ENCODE measurements around the gene RAPGEF6. TPM values are rescaled to one million over a fixed set of nuclear protein-coding genes. Genes with fewer than 3 reads are reported as not detected.

RAPGEF6 gene
- total RNA-seq, 3 donors from 2014 or later (not counting 1 experiment from before 2014, with no cell fraction given) = 30.1 to 61.0 (median 42.1) TPM

DNA sequence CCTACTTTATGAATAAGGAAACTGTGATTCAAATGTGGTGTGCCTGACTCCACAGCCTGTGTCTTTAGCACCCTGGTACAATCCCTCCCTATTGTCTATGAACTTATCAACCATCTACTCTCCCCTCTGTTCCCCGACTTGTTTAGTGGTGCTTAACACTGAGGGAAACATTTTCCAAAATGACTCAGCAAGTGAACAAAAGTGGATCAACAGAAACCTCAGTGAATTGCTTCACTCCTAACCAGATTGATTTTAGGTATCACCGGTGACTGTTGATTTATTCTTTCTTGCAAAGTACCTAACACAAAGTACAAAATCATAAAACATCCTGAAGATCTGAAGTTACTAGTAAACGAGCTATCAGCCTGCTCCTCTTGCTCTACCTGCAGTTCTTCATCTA, 42.1 kb upstream of the RAPGEF6 start:
- TF ChIP-seq, protein P1, sequence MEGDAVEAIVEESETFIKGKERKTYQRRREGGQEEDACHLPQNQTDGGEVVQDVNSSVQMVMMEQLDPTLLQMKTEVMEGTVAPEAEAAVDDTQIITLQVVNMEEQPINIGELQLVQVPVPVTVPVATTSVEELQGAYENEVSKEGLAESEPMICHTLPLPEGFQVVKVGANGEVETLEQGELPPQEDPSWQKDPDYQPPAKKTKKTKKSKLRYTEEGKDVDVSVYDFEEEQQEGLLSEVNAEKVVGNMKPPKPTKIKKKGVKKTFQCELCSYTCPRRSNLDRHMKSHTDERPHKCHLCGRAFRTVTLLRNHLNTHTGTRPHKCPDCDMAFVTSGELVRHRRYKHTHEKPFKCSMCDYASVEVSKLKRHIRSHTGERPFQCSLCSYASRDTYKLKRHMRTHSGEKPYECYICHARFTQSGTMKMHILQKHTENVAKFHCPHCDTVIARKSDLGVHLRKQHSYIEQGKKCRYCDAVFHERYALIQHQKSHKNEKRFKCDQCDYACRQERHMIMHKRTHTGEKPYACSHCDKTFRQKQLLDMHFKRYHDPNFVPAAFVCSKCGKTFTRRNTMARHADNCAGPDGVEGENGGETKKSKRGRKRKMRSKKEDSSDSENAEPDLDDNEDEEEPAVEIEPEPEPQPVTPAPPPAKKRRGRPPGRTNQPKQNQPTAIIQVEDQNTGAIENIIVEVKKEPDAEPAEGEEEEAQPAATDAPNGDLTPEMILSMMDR (IDR thresholded peaks at IDR 0.05) = no peak
- H3K27ac Mint-ChIP-seq = no peak overlapping the region
- peaks cover 10% of the 10 kb centered on the region for H3K36me3 Mint-ChIP-seq
- intact Hi-C loops (cut with micrococcal nuclease) = no loop called here
- H3K4me3 Mint-ChIP-seq = no peak overlapping the region
- Histone ChIP-seq H3K4me1 (ENCODE audit: control insufficient read depth, insufficient read depth, low read length) (no peaks in the 10 kb centered on the region), H3K4me3 (ENCODE audit: low read length) (no peak overlapping the region), H3K36me3 (ENCODE audit: control insufficient read depth, insufficient read depth, low read length) (peaks cover 52% of the 10 kb centered on the region), H3K9me3 (ENCODE audit: control insufficient read depth, insufficient read depth, low read length) (no peaks in the 10 kb centered on the region), H3K27me3 (ENCODE audit: control insufficient read depth, insufficient read depth, low read length) (no peaks in the 10 kb centered on the region), H3K27ac (ENCODE audit: low read length) (no peak overlapping the region)
- no peaks in the 10 kb centered on the region for H3K9me3 Mint-ChIP-seq
- H3K27me3 Mint-ChIP-seq (ENCODE audit: low read depth in 2 of 2) = no peaks in the 10 kb centered on the region
- DNase-seq (no peak), ATAC-seq (no peak)
- 71% methylated on average over 3 of the region's 3 CpGs for whole genome bisulfite sequencing (ENCODE audit: insufficient coverage)
- peaks cover 7 to 10% of the 10 kb centered on the region in 2 donors for H3K4me1 Mint-ChIP-seq

DNA sequence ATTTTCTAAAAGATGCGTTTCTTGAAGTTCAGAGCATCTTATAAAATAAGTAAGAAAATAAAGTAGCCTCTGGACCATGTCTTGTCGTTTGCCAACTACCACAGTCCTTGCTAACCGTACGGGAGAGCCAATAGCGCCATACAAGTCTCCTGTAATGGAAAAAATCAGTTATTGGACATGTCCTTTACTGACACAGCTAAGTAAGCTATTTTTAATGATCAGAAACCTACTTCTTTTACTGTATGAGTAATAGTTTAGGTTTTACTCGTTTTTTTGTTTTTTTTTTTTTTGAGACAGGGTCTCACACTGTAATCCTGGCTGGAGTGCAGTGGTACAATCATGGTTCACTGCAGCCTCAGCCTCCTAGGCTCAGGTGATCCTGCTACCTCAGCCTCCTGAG, 37.7 kb upstream of the RAPGEF6 start:
- WGBS (ENCODE audit: insufficient coverage) = 92% methylated on average over 6 of the region's 6 CpGs
- H3K27me3 ChIP-seq (ENCODE audit: control insufficient read depth, insufficient read depth, low read length) = no peaks in the 10 kb centered on the region
- ATAC-seq (no peak), DNase-seq (no peak)
- no peaks in the 10 kb centered on the region for H3K9me3 ChIP-seq (ENCODE audit: control insufficient read depth, insufficient read depth, low read length)
- Mint-ChIP-seq H3K27ac (peak overlapping the region; percentile 0 to 74), H3K9me3 (no peaks in the 10 kb centered on the region), H3K4me1 (no peaks in the 10 kb centered on the region), H3K27me3 (ENCODE audit: low read depth in 2 of 2) (no peaks in the 10 kb centered on the region), H3K36me3 (peaks cover 10% of the 10 kb centered on the region), H3K4me3 (no peak overlapping the region)
- H3K4me1 ChIP-seq (ENCODE audit: control insufficient read depth, insufficient read depth, low read length) = no peaks in the 10 kb centered on the region
- H3K36me3 ChIP-seq (ENCODE audit: control insufficient read depth, insufficient read depth, low read length) = peaks cover 60% of the 10 kb centered on the region
- intact Hi-C loops (cut with micrococcal nuclease) = no loop called here
- H3K27ac ChIP-seq (ENCODE audit: low read length) = no peak overlapping the region
- H3K4me3 ChIP-seq (ENCODE audit: low read length) = no peak overlapping the region
- TF ChIP-seq, protein P1 (IDR thresholded peaks at IDR 0.05) = no peak

DNA sequence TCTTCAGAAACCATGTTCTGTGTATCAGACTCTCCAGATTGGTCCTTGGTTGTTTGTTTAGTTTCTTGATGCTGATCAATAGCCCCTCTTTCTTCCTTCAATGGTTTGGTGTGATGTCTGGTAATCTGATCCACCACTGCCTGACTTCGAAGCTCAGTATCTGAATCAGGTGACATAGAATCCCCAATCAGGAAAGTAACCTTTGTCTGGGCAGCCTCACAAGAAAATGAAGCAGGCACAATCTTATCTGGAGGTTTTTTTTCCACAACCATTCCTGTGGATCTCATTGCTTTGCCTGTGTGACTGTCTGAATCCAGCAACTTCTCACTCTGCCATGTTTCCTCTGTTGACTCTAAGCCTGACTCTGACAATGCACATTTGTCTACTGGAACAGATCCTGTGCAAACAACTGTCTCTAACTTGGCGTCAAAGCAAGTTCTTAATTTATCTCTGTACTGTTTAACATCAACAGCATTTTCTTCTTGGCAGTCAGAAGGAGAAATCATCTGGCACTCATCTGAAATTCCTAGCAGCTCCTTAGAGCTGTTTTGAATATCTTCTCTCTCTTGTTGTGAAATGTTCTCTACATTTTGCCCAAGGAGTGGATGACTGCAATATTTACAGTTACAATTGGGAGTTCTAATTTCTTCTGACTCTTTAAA, 37.1 kb upstream of the RAPGEF6 start:
- DNase-seq = no peak
- Mint-ChIP-seq H3K4me1 (no peaks in the 10 kb centered on the region), H3K27me3 (ENCODE audit: low read depth in 2 of 2) (no peaks in the 10 kb centered on the region), H3K36me3 (peaks cover 3% of the 10 kb centered on the region), H3K27ac (peak overlapping the region; percentile 55 to 74), H3K4me3 (no peak overlapping the region), H3K9me3 (no peaks in the 10 kb centered on the region)
- Histone ChIP-seq H3K4me3 (ENCODE audit: low read length) (no peak overlapping the region), H3K27me3 (ENCODE audit: control insufficient read depth, insufficient read depth, low read length) (no peaks in the 10 kb centered on the region), H3K27ac (ENCODE audit: low read length) (no peak overlapping the region), H3K4me1 (ENCODE audit: control insufficient read depth, insufficient read depth, low read length) (no peaks in the 10 kb centered on the region), H3K36me3 (ENCODE audit: control insufficient read depth, insufficient read depth, low read length) (peaks cover 53% of the 10 kb centered on the region), H3K9me3 (ENCODE audit: control insufficient read depth, insufficient read depth, low read length) (no peaks in the 10 kb centered on the region)
- WGBS (ENCODE audit: insufficient coverage) = 95% methylated on average over 2 of the region's 2 CpGs
- intact Hi-C loops (cut with micrococcal nuclease) = no loop called here
- TF ChIP-seq, protein P1 (IDR thresholded peaks at IDR 0.05) = no peak
- ATAC-seq = no peak

DNA sequence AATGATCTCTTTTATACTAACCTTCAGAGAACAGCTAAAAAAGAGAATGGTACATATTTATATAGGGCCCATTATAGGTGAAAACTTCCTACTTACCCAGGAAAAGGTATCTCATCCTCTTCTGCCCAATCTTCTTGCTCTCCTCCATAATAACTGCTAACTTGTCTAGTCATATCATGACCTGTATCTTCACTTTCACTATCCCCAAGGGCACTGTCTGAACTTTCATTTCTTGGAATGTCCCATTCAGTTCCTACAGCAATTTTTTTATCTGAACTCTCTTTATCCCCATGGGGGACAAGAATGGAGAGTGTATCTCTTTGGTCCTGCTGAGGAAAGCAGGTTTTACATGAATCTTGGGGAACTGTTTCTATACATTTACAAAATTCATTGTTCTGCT, 36.4 kb upstream of the RAPGEF6 start:
- no peaks in the 10 kb centered on the region for H3K27me3 Mint-ChIP-seq (ENCODE audit: low read depth in 2 of 2)
- peak overlapping the region; percentile 41 to 55 for H3K27ac Mint-ChIP-seq
- Histone ChIP-seq H3K4me1 (ENCODE audit: control insufficient read depth, insufficient read depth, low read length) (no peaks in the 10 kb centered on the region), H3K27ac (ENCODE audit: low read length) (no peak overlapping the region), H3K36me3 (ENCODE audit: control insufficient read depth, insufficient read depth, low read length) (peaks cover 50% of the 10 kb centered on the region), H3K9me3 (ENCODE audit: control insufficient read depth, insufficient read depth, low read length) (no peaks in the 10 kb centered on the region), H3K4me3 (ENCODE audit: low read length) (no peak overlapping the region), H3K27me3 (ENCODE audit: control insufficient read depth, insufficient read depth, low read length) (no peaks in the 10 kb centered on the region)
- H3K4me3 Mint-ChIP-seq = no peak overlapping the region
- TF ChIP-seq, protein P1 (IDR thresholded peaks at IDR 0.05) = no peak
- H3K4me1 Mint-ChIP-seq = no peaks in the 10 kb centered on the region
- DNase-seq (no peak), ATAC-seq (no peak)
- H3K9me3 Mint-ChIP-seq = no peaks in the 10 kb centered on the region
- intact Hi-C loops (cut with micrococcal nuclease) = no loop called here
- no peaks in the 10 kb centered on the region for H3K36me3 Mint-ChIP-seq
